HepG2 (cell line): Measurements from ENCODE around the gene VPS9D1. TPM values are rescaled to one million over a fixed set of nuclear protein-coding genes. Genes with fewer than 3 reads are reported as not detected.

Experiments used
- BRCA1 ChIP-seq: sonication (generic); formaldehyde crosslinking; IDR thresholded peaks from 2 replicates; pipeline ENCODE4 v1.4.0; 2020; ENCODE audit warnings: missing genetic modification reagents
- CREB1 ChIP-seq, 2 experiments: fragments of 450-650 bp in 1 of 2; IDR thresholded peaks; 2 replicates each; pipeline ENCODE4 v1.6.1; 2016 to 2017; ENCODE audit warnings: control low read depth in 1 of 2, mild to moderate bottlenecking in 1 of 2, missing compliant biosample characterization in 1 of 2, missing genetic modification characterization in 1 of 2
- FOSL2 ChIP-seq: sonication (generic); formaldehyde crosslinking; IDR thresholded peaks from 2 replicates; pipeline ENCODE4 v1.4.0; 2020; ENCODE audit warnings: missing genetic modification reagents
- GABPB1 ChIP-seq: IDR thresholded peaks from 2 replicates; pipeline ENCODE4 v1.6.1; 2016; ENCODE audit warnings: mild to moderate bottlenecking, missing genetic modification reagents, moderate library complexity, missing compliant biosample characterization
- HMG20A ChIP-seq: IDR thresholded peaks from 2 replicates; pipeline ENCODE4 v1.6.1; 2016; ENCODE audit warnings: borderline replicate concordance
- KLF16 ChIP-seq, 2 experiments: sonication (generic) in 1 of 2; formaldehyde crosslinking in 1 of 2; IDR thresholded peaks; 2 replicates each; pipeline versions ENCODE4 v1.6.1 to v1.8.0; 2016 to 2023; ENCODE audit warnings: missing genetic modification reagents in 2 of 2, missing compliant biosample characterization in 1 of 2
- MXD4 ChIP-seq: IDR thresholded peaks from 2 replicates; pipeline ENCODE4 v1.6.1; 2016; ENCODE audit warnings: mild to moderate bottlenecking, missing biosample characterization, missing genetic modification reagents
- NBN ChIP-seq: fragments of 450-650 bp; conservative IDR thresholded peaks from 2 replicates; pipeline ENCODE4 v1.6.1; 2017
- NR2C2 ChIP-seq: sonication (generic); formaldehyde crosslinking; IDR thresholded peaks from 2 replicates; pipeline ENCODE4 v1.4.0; 2020; ENCODE audit warnings: missing genetic modification reagents, mild to moderate bottlenecking, moderate library complexity, borderline replicate concordance
- RNF2 ChIP-seq: fragments of 450-650 bp; conservative IDR thresholded peaks from 2 replicates; pipeline ENCODE4 v1.6.1; 2016; ENCODE audit warnings: low read depth
- SAFB2 ChIP-seq: sonication (generic); formaldehyde crosslinking; IDR thresholded peaks from 2 replicates; pipeline ENCODE4 v1.5.1; 2020; ENCODE audit warnings: missing genetic modification reagents, low read depth, mild to moderate bottlenecking, borderline replicate concordance
- SAP130 ChIP-seq: IDR thresholded peaks from 2 replicates; pipeline ENCODE4 v1.6.1; 2016; ENCODE audit warnings: low read depth
- TCF12 ChIP-seq, 2 experiments: fragments of 450-650 bp in 1 of 2; sonication (generic) in 1 of 2; formaldehyde crosslinking in 1 of 2; IDR thresholded peaks; 2 replicates each; pipeline versions ENCODE4 v1.6.1 to v1.8.0; 2017 to 2022; ENCODE audit warnings: antibody characterized with exemption in 1 of 2, mild to moderate bottlenecking in 1 of 2, missing genetic modification reagents in 1 of 2, moderate library complexity in 1 of 2
- ZBTB20 ChIP-seq: sonication (generic); formaldehyde crosslinking; IDR thresholded peaks from 2 replicates; pipeline ENCODE4 v1.8.1; 2023; ENCODE audit warnings: missing genetic modification reagents, low read depth, mild to moderate bottlenecking, borderline replicate concordance
- ZC3H13 ChIP-seq: sonication (generic); formaldehyde crosslinking; IDR thresholded peaks from 2 replicates; pipeline ENCODE4 v1.8.1; 2023; ENCODE audit warnings: mild to moderate bottlenecking, missing genetic modification reagents, moderate library complexity
- ZFP82 ChIP-seq: sonication (generic); formaldehyde crosslinking; IDR thresholded peaks from 2 replicates; pipeline ENCODE4 v1.5.1; 2020; ENCODE audit warnings: mild to moderate bottlenecking, missing genetic modification reagents, borderline replicate concordance
- ZNF552 ChIP-seq: sonication (generic); formaldehyde crosslinking; IDR thresholded peaks from 2 replicates; pipeline ENCODE4 v1.9.0; 2022; ENCODE audit warnings: missing genetic modification reagents, mild to moderate bottlenecking, borderline replicate concordance
- ZNF644 ChIP-seq: IDR thresholded peaks from 2 replicates; pipeline ENCODE4 v1.6.1; 2016; ENCODE audit warnings: low read depth
- ZNF724P ChIP-seq: sonication (generic); formaldehyde crosslinking; IDR thresholded peaks from 2 replicates; pipeline ENCODE4 v1.8.0; 2022; ENCODE audit warnings: missing genetic modification reagents, borderline replicate concordance
- ZNF800 ChIP-seq: sonication (generic); formaldehyde crosslinking; IDR thresholded peaks from 2 replicates; pipeline ENCODE4 v1.4.0; 2020; ENCODE audit warnings: missing genetic modification reagents
- ZNF816 ChIP-seq: sonication (generic); formaldehyde crosslinking; IDR thresholded peaks from 2 replicates; pipeline ENCODE4 v1.8.0; 2022; ENCODE audit warnings: missing genetic modification reagents, mild to moderate bottlenecking, borderline replicate concordance
- polyA plus RNA-seq, 8 experiments: library from polyadenylated mRNA; depleted of rRNA in 3 of 8; stranded (reverse) in 7 of 8; unstranded in 1 of 8; fragments of >200 nt; fragmentation: Illumina TruSeq in 4 of 8; extraction: Trizol in 4 of 8; gene quantifications; 2 replicates each; pipeline versions ENCODE4 v1.2.1 to v1.2.3, GENCODE V29; 2011 to 2016; ENCODE audit warnings: low read depth in 4 of 8, missing spikeins in 1 of 8, mixed read lengths in 1 of 8; ENCODE audit not compliant: insufficient read depth in 1 of 8
- total RNA-seq, 5 experiments: library from RNA; depleted of rRNA; stranded (reverse); fragments of >200 nt; fragmentation: Illumina TruSeq; extraction: Trizol; gene quantifications; 2 replicates each; pipeline ENCODE4 v1.2.3, GENCODE V29; 2016; ENCODE audit warnings: low read depth in 1 of 5
- TF ChIP-seq, protein P1 (sequence below): sonication (generic); formaldehyde crosslinking; IDR thresholded peaks from 2 replicates; pipeline ENCODE4 v1.4.0; 2020; ENCODE audit warnings: missing genetic modification reagents
- TF ChIP-seq, protein P2 (sequence below): sonication (generic); formaldehyde crosslinking; IDR thresholded peaks from 2 replicates; pipeline ENCODE4 v1.4.0; 2020; ENCODE audit warnings: missing genetic modification reagents, borderline replicate concordance

VPS9D1 gene
- total and polyA plus RNA-seq, 2 of the 13 experiments (the other 11 are each of a cell fraction or from before 2014, with no cell fraction given), result 10.1 to 13.2 TPM

DNA sequence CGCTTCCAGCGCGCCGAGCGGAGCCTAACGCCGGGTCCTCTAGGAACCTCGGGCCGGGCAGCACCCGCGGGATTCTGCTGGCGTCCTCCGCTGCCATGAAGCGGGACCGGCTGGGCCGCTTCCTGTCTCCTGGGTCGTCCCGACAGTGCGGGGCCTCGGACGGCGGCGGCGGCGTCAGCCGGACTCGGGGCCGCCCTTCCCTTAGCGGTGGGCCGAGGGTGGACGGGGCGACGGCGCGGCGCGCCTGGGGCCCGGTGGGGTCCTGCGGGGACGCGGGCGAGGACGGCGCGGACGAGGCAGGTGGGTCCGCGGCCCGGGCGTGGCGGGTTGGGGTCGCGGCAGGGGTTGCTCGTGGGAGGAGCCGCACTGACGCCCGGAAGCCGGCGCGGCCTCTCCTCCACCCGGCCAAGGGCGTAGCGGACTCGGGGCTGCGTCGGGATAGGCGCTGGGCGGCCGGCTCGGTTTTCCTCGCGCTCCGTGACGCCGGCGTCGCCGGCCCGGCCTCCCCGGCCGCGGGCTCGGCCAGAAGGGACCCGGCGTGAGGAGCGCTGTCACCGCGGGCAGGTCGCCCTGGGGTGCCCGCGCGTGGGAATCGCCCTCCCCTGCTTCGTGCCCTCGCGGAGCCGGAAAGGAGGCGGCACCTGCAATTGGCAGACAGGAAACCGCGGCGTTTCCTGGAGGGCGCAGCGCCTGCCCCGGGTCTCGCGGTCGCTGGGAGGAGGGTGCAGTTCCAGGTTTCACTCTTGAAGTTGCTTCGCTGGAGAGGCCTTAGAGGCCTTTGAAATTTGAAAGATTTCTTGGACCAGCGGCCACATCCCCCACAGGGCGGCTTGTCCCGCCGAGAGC lies 1.1 kb upstream of the VPS9D1 start (continued):
- TF ChIP-seq ZC3H13 (CRISPR knock-in tag) (peak; percentile 79; the same call in 1 of the 2 replicates), ZNF552 (CRISPR knock-in tag) (0 out of 2 replicates have a peak, but pooled peaks have one; percentile 3), KLF16 (CRISPR knock-in tag; IDR thresholded peaks at IDR 0.05) (no peak), ZNF800 (CRISPR knock-in tag) (peak; percentile 56; the same call in 1 of the 2 replicates), BRCA1 (CRISPR knock-in tag) (no peak), HMG20A (CRISPR knock-in tag) (0 out of 2 replicates have a peak, but pooled peaks have one; percentile 17), ZBTB20 (CRISPR knock-in tag) (0 out of 2 replicates have a peak, but pooled peaks have one; percentile 25), NBN (no peak), GABPB1 (CRISPR knock-in tag) (peak; percentile 51; the same call in 1 of the 2 replicates), NR2C2 (CRISPR knock-in tag) (no peak; the same call in 1 of the 2 replicates), RNF2 (peak; percentile 44; the same call in 1 of the 2 replicates), SAFB2 (peak; percentile 14), FOSL2 (CRISPR knock-in tag) (no peak), CREB1 (IDR thresholded peaks at IDR 0.05) (no peak), CREB1 (CRISPR knock-in tag; IDR thresholded peaks at IDR 0.05) (no peak), ZFP82 (CRISPR knock-in tag) (peak; percentile 80; the same call in 1 of the 2 replicates), ZNF644 (no peak), SAP130 (CRISPR knock-in tag) (peak; percentile 1; the same call in 1 of the 2 replicates), MXD4 (CRISPR knock-in tag) (peak; percentile 3; the same call in 1 of the 2 replicates), ZNF816 (CRISPR knock-in tag) (0 out of 2 replicates have a peak, but pooled peaks have one; percentile 9), TCF12 (IDR thresholded peaks at IDR 0.05) (no peak), TCF12 (CRISPR knock-in tag; IDR thresholded peaks at IDR 0.05) (0 out of 2 replicates have a peak, but pooled peaks have one; percentile 34), ZNF724P (0 out of 2 replicates have a peak, but pooled peaks have one; percentile 8)
- TF ChIP-seq, protein P1, sequence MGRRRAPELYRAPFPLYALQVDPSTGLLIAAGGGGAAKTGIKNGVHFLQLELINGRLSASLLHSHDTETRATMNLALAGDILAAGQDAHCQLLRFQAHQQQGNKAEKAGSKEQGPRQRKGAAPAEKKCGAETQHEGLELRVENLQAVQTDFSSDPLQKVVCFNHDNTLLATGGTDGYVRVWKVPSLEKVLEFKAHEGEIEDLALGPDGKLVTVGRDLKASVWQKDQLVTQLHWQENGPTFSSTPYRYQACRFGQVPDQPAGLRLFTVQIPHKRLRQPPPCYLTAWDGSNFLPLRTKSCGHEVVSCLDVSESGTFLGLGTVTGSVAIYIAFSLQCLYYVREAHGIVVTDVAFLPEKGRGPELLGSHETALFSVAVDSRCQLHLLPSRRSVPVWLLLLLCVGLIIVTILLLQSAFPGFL (CRISPR knock-in tag), result 0 out of 2 replicates have a peak, but pooled peaks have one; percentile 53
- TF ChIP-seq, protein P2, sequence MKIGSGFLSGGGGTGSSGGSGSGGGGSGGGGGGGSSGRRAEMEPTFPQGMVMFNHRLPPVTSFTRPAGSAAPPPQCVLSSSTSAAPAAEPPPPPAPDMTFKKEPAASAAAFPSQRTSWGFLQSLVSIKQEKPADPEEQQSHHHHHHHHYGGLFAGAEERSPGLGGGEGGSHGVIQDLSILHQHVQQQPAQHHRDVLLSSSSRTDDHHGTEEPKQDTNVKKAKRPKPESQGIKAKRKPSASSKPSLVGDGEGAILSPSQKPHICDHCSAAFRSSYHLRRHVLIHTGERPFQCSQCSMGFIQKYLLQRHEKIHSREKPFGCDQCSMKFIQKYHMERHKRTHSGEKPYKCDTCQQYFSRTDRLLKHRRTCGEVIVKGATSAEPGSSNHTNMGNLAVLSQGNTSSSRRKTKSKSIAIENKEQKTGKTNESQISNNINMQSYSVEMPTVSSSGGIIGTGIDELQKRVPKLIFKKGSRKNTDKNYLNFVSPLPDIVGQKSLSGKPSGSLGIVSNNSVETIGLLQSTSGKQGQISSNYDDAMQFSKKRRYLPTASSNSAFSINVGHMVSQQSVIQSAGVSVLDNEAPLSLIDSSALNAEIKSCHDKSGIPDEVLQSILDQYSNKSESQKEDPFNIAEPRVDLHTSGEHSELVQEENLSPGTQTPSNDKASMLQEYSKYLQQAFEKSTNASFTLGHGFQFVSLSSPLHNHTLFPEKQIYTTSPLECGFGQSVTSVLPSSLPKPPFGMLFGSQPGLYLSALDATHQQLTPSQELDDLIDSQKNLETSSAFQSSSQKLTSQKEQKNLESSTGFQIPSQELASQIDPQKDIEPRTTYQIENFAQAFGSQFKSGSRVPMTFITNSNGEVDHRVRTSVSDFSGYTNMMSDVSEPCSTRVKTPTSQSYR (CRISPR knock-in tag), result peak; percentile 37; the same call in 1 of the 2 replicates
